ENCODE results near the gene KCND3.

Gene KCND3

GRCh38 chr1:111956155-111956771 lies 33.2 kb downstream of the KCND3 start:
- DNase-seq: no peak

- no peak for DNase-seq
Observed at GRCh38 chr1:111955755-111956154, 33.7 kb downstream of the KCND3 start.

DNA sequence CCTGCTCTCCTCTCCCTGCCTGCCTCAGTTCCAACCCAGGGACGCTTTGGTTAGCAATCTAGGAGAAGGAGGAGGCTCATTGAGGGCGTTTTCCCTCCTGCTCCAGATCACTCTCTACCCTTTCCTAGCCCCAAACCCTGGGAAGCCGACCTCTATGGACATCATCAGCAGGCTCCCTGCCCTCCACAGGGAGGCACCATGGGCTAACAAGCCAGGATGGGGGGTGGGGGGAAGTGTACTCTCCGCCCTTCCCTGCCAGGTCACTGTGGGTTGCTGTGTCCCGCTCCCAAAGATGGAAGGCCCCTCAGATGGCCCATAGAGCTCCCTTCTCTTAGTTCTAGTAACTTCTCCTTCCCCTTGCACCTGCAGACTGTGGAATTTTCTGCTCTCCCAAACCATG lies 35.7 kb downstream of the KCND3 start:
- no peak for DNase-seq

DNA sequence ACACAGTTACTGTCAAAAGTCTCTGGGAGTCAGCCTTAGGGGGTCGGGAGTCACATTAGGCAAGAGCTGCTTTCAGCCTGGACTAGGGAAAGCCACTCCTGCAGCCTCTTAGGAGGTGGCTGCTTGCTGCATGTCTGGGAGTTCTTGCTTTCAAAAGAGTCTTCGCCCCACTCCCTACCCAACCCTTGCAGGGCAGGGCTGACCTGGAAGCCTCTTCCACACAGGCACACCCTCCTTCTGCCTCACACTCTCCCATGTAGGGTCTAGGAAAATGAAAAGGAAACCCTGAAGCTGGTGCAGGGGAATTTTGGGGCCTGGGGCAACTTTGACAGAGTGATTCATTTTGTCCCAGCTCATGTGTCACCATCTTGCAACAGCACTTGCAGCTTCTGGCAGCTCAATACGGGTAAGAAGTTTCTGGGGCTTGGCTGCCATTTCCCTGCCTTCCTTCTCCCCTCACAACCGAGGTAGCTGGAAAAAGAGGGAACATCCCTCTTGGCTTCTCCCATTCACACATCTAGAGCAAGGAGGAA lies 37.3 kb downstream of the KCND3 start:
- DNase-seq: no peak

- DNase-seq: peak; percentile 7
Observed at GRCh38 chr1:111948209-111949171, 41.0 kb downstream of the KCND3 start.

DNA sequence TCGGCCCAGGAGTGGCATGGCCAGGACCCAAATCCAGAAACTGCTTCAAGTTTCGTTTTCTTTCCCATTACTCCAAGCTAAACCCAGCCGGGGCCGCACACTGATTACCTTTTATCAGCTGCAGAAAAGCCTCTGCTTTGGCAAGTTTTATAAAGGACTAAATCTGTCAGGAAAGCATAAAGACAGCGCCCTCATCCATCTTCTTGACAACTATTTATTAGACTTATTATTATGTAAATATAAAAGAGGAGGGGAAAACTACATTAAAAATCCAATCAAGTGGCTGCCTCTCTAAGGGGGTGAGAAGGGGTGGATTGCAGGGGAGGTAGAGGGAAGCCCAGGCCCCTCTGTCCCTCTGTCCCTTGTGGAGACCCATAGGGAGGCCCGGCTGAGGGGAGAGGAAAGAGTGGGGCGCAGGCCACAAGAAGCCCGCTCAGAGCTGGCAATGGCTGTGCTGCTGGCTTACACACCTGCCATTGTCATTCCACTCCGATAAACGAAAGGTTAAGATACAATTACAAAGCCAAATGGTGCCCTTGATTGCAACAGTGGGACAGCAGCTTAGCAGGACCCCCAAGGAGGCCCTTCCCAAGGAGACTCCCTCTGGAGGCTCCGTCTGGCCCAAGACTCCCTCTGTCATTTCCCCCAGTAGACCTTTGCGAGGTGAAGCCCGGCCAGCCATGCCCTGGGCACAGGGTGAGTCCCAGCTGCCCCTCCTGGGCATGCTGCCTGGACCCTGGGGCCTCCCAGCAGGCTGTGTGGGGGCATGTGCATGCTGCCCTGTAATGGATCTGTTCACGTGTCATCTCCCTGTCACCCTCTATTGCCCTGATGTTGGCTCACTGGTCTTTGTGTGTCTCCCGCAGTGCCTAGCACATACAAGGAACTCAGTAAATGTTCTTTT lies 45.4 kb downstream of the KCND3 start:
- DNase-seq: no peak

- DNase-seq: no peak
Observed at GRCh38 chr1:111943066-111943465, 46.4 kb downstream of the KCND3 start.

- DNase-seq: no peak
Observed at GRCh38 chr1:111938536-111938935, 50.9 kb downstream of the KCND3 start.

DNA sequence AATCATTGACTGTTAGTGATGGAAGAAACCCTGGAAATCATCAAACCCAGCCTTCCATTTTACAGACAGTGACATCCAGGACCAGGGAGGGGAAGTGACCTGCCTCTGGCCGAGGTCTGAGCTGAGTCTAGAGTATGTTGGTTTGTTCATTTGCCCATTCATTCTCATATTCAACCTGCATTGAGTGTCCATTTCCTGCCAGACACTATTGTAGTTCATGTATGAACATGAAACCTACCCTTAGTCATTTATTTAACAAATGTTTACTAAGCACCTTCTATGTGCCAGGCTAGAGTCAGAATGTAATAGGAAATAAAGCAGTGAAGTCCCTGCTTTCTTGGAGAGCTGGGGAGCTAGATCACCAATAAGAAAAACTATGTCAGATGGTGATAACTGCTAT lies 51.3 kb downstream of the KCND3 start:
- no peak for DNase-seq

DNA sequence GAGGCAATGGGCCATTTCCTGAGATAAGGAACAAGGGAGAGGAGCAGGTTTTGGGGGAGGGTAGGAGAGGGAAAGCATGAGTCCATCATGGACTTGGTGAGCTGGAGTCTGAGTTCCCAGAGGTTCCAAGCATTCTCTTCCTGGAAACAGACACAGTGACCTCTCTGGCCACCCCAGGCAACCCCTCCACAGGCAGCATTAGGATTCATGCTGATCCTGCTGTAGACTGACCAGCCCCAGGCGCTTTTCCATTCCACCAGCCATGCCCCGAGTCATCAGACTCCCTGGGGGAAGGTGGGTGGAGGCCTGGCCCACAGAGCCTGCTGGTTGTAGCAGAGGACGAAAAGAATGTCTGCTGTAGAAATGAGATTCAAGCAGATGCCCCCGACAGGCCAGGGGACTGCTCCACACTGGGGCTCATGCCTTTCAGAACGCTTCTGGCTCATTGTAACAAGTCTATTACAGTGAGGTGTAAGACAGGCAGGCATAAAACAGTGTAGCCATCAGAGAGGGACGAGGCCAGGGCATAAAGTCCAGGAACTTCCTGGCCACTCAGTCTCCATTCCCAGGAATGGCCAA lies 52.2 kb downstream of the KCND3 start:
- DNase-seq: no peak

GRCh38 chr1:111934106-111934852 lies 55.2 kb downstream of the KCND3 start:
- DNase-seq: no peak

DNA sequence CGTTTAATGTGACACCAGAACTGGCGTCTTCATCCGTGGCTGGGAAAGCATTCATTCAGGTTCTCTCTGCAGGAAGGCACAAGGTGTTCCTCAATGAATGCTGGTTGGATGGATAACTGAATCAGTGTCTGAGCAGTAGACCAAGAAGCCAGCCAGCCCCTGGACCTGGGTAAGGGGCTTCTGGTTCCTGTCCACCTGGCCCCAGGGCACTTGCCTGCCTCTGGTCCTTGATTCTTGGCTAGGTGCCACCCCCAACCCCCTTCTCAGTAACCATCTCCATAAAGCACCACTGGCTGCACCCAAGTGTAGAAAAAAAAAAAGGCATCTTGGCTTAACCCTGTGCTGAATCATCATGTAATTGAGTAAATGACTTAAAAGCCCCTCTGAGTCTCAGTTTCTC lies 59.1 kb downstream of the KCND3 start:
- no peak for DNase-seq

- no peak for DNase-seq
Observed at GRCh38 chr1:111928531-111928930, 60.9 kb downstream of the KCND3 start.

GRCh38 chr1:111927652-111928051 lies 61.8 kb downstream of the KCND3 start:
- DNase-seq: no peak

GRCh38 chr1:111924786-111925185 lies 64.7 kb downstream of the KCND3 start:
- DNase-seq: no peak

GRCh38 chr1:111923766-111924165 lies 65.7 kb downstream of the KCND3 start:
- DNase-seq: no peak

DNA sequence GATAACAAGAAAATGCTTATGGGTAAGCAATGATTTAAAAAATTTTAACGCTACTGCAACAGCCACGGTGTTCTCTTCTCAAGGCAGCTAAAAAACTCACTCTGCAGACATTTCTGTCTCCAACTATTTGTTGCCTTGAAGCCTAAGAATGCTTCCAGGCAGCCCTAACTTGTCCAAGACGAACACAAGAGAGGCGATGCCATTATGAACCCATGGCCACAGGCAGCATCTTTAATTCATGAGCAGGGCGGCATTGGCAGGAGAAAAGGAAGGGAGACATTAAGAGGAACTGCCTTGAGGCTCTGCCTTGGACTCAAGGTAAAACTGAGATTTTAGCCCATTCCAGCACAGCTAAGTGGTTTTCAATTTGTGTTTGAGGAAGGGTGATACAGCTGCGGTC lies 67.5 kb downstream of the KCND3 start:
- no peak for DNase-seq

GRCh38 chr1:111920221-111921024 lies 69.0 kb downstream of the KCND3 start:
- DNase-seq: no peak

GRCh38 chr1:111911776-111912515 lies 77.5 kb downstream of the KCND3 start:
- DNase-seq: no peak

DNA sequence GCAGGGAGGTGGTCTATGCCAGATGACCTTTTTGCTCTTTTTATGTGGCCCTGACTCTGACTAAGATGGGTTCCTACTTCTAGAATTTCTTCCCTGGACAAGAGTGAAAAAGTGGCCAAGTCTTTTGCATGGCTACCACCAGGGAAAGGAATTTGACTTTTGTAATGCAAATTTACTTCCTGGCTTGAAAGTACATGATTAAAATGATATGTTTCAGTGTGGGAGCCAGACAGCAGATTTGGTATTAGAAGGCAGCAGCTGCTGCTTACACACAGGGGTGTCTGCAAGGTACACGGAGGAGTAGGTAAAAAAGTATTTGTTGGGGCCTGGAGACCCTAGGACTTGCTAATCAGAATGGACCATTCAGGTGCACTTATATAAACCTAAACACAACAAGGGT lies 78.4 kb downstream of the KCND3 start:
- no peak for DNase-seq

All from fibroblast of upper back skin (primary cell).